Measurements from ENCODE around the gene ZNF81.
"Not testable (repeated sequence)": the region's sequence is repeated elsewhere in the genome, so short reads cannot be mapped to it uniquely, and the experiment has no call there.

GRCh38 chrX:47955295-47955694, 118.6 kb downstream of the ZNF81 start:
- not testable (repeated sequence) for TF ChIP-seq CTCF (IDR thresholded peaks at IDR 0.05; ENCODE audit: borderline replicate concordance, extremely low read depth, low read length, poor library complexity, severe bottlenecking); EZH2 (IDR thresholded peaks at IDR 0.05; ENCODE audit: borderline replicate concordance, low read depth, low read length, severe bottlenecking)

Measured in DND-41 (cell line).